GM21737 (cell line): ENCODE results near the gene GPR146.

Source experiments
- ATAC-seq: cut with Tn5 transposase; IDR thresholded peaks from one replicate; pipeline ENCODE4 v1.9.1; 2021; ENCODE audit warnings: mild to moderate bottlenecking, moderate library complexity; ENCODE audit not compliant: unreplicated experiment

The GPR146 gene

GRCh38 chr7:1056785-1057410 is 12.6 kb downstream of the GPR146 start:
- no peak for ATAC-seq

GRCh38 chr7:1057416-1058291 is 13.3 kb downstream of the GPR146 start:
- ATAC-seq = no peak

- ATAC-seq = no peak
Observed at GRCh38 chr7:1058311-1058710, 14.0 kb downstream of the GPR146 start.

- no peak for ATAC-seq
Observed at GRCh38 chr7:1058821-1059199, 14.5 kb downstream of the GPR146 start.

- no peak for ATAC-seq
Observed at GRCh38 chr7:1059200-1060091, 15.1 kb downstream of the GPR146 start.

- ATAC-seq = no peak
Observed at GRCh38 chr7:1060315-1061072, 16.1 kb downstream of the GPR146 start.

- no peak for ATAC-seq
Observed at GRCh38 chr7:1061180-1061579, 16.8 kb downstream of the GPR146 start.

GRCh38 chr7:1062296-1063294 is 18.2 kb downstream of the GPR146 start:
- ATAC-seq = no peak

GRCh38 chr7:1063361-1063760 is 19.0 kb downstream of the GPR146 start:
- ATAC-seq = no peak

- ATAC-seq = no peak
Observed at GRCh38 chr7:1064581-1064980, 20.2 kb downstream of the GPR146 start.

GRCh38 chr7:1065263-1065584 is 20.9 kb downstream of the GPR146 start:
- no peak for ATAC-seq

GRCh38 chr7:1065585-1066241 is 21.4 kb downstream of the GPR146 start:
- ATAC-seq = peak; percentile 47

GRCh38 chr7:1066242-1066588 is 21.9 kb downstream of the GPR146 start:
- no peak for ATAC-seq

GRCh38 chr7:1068013-1068412 is 23.7 kb downstream of the GPR146 start:
- no peak for ATAC-seq

GRCh38 chr7:1068619-1069018 is 24.3 kb downstream of the GPR146 start:
- no peak for ATAC-seq

GRCh38 chr7:1070544-1071011 is 26.2 kb downstream of the GPR146 start:
- ATAC-seq = no peak

- ATAC-seq = no peak
Observed at GRCh38 chr7:1071731-1072254, 27.4 kb downstream of the GPR146 start.

- ATAC-seq = no peak
Observed at GRCh38 chr7:1073142-1073977, 29.0 kb downstream of the GPR146 start.
